H9 (cell line): ENCODE data around the gene SMIM36. TPM values are rescaled to one million over a fixed set of nuclear protein-coding genes. Genes with fewer than 3 reads are reported as not detected.

ENCODE experiments used
- DNase-seq: peaks from one replicate; pipeline ENCODE4 v3.0.0-alpha.2; 2017
- H2AFZ ChIP-seq: one replicate; pipeline ENCODE4 v1.6.1; 2013; ENCODE audit warnings: mild to moderate bottlenecking, low read length, control low read depth, moderate library complexity
- H2AK5ac ChIP-seq: 2 replicates; pipeline ENCODE4 v1.6.1; 2013; ENCODE audit warnings: low read length, control low read depth, mixed read lengths; ENCODE audit not compliant: insufficient read length
- H2BK120ac ChIP-seq: one replicate; pipeline ENCODE4 v1.6.1; 2013; ENCODE audit warnings: low read depth, mild to moderate bottlenecking, low read length, control low read depth, inconsistent platforms; ENCODE audit not compliant: poor library complexity, severe bottlenecking
- H2BK12ac ChIP-seq: 2 replicates; pipeline ENCODE4 v1.6.1; 2013; ENCODE audit warnings: low read length, control low read depth, mixed read lengths, low read depth; ENCODE audit not compliant: insufficient read length
- H2BK15ac ChIP-seq: 2 replicates; pipeline ENCODE4 v1.6.1; 2013; ENCODE audit warnings: low read depth, low read length, control low read depth
- H2BK20ac ChIP-seq: one replicate; pipeline ENCODE4 v1.6.1; 2013; ENCODE audit warnings: low read depth, mild to moderate bottlenecking, low read length, control low read depth, inconsistent platforms; ENCODE audit not compliant: poor library complexity, severe bottlenecking
- H2BK5ac ChIP-seq: 2 replicates; pipeline ENCODE4 v1.6.1; 2013; ENCODE audit warnings: low read length, control low read depth, mixed read lengths; ENCODE audit not compliant: insufficient read length
- H3K14ac ChIP-seq: 2 replicates; pipeline ENCODE4 v1.6.1; 2013; ENCODE audit warnings: low read length, control low read depth; ENCODE audit not compliant: insufficient read depth
- H3K18ac ChIP-seq: 2 replicates; pipeline ENCODE4 v1.6.1; 2013; ENCODE audit warnings: low read depth, mild to moderate bottlenecking, mixed read lengths, low read length, control low read depth; ENCODE audit not compliant: insufficient read length
- H3K23ac ChIP-seq: 2 replicates; pipeline ENCODE4 v1.6.1; 2013; ENCODE audit warnings: low read length, control low read depth, mixed read lengths, low read depth; ENCODE audit not compliant: insufficient read length
- H3K23me2 ChIP-seq: 2 replicates; pipeline ENCODE4 v1.6.1; 2013; ENCODE audit warnings: low read depth, mild to moderate bottlenecking, mixed read lengths, low read length, control low read depth; ENCODE audit not compliant: insufficient read length, poor library complexity, severe bottlenecking
- H3K27ac ChIP-seq: 2 replicates; pipeline ENCODE4 v1.5.1; 2013; ENCODE audit warnings: low read length, control low read depth, mixed read lengths, low read depth; ENCODE audit not compliant: insufficient read length
- H3K27me3 ChIP-seq: 2 replicates; pipeline ENCODE4 v1.6.1; 2013; ENCODE audit warnings: low read length, control low read depth, inconsistent platforms; ENCODE audit not compliant: insufficient read depth
- H3K4ac ChIP-seq: 2 replicates; pipeline ENCODE4 v1.6.1; 2013; ENCODE audit warnings: low read depth, mild to moderate bottlenecking, control low read depth, inconsistent platforms, low read length, moderate library complexity
- H3K4me1 ChIP-seq: 2 replicates; pipeline ENCODE4 v1.6.1; 2013; ENCODE audit warnings: low read length, control low read depth, inconsistent platforms; ENCODE audit not compliant: insufficient read depth
- H3K4me2 ChIP-seq: 2 replicates; pipeline ENCODE4 v1.6.1; 2013; ENCODE audit warnings: low read length, control low read depth, mixed read lengths; ENCODE audit not compliant: insufficient read length, insufficient read depth
- H3K56ac ChIP-seq: 2 replicates; pipeline ENCODE4 v1.6.1; 2013; ENCODE audit warnings: low read depth, mild to moderate bottlenecking, mixed read lengths, low read length, control low read depth; ENCODE audit not compliant: insufficient read length
- H3K79me1 ChIP-seq: 2 replicates; pipeline ENCODE4 v1.6.1; 2013; ENCODE audit warnings: low read depth, mild to moderate bottlenecking, moderate library complexity, low read length, control low read depth, inconsistent platforms; ENCODE audit not compliant: insufficient read depth, poor library complexity, severe bottlenecking
- H3K79me2 ChIP-seq: 2 replicates; pipeline ENCODE4 v1.6.1; 2013; ENCODE audit warnings: low read length, control low read depth, inconsistent platforms; ENCODE audit not compliant: insufficient read depth
- H3K9ac ChIP-seq: 2 replicates; pipeline ENCODE4 v1.6.1; 2013; ENCODE audit warnings: low read length, control low read depth, mixed read lengths; ENCODE audit not compliant: insufficient read length; ENCODE audit errors: extremely low read depth
- H3K9me3 ChIP-seq: one replicate; pipeline ENCODE4 v1.6.1; 2013; ENCODE audit warnings: low read depth, low read length, inconsistent platforms; ENCODE audit not compliant: control insufficient read depth
- H3T11ph ChIP-seq: one replicate; pipeline ENCODE4 v1.6.1; 2013; ENCODE audit warnings: mild to moderate bottlenecking, low read length, control low read depth, inconsistent platforms
- H4K20me1 ChIP-seq: one replicate; pipeline ENCODE4 v1.6.1; 2013; ENCODE audit not compliant: control insufficient read depth, insufficient read length, insufficient read depth
- H4K5ac ChIP-seq: 2 replicates; pipeline ENCODE4 v1.6.1; 2013; ENCODE audit warnings: low read depth, mild to moderate bottlenecking, mixed read lengths, low read length, control low read depth; ENCODE audit not compliant: insufficient read length
- H4K8ac ChIP-seq: replicated peaks from 2 replicates; pipeline ENCODE4 v1.6.1; 2013; ENCODE audit warnings: low read length, control low read depth, mixed read lengths, low read depth; ENCODE audit not compliant: insufficient read length
- H4K91ac ChIP-seq: 2 replicates; pipeline ENCODE4 v1.6.1; 2013; ENCODE audit warnings: low read depth, mild to moderate bottlenecking, moderate library complexity, mixed read lengths, low read length, control low read depth; ENCODE audit not compliant: insufficient read length
- H3K27ac Mint-ChIP-seq, 3 experiments: 2 replicates in 2 of 3; 3 replicates in 1 of 3; pipeline ENCODE4 v1.8.0; 2020 to 2021; ENCODE audit warnings: mixed read lengths in 3 of 3, mild to moderate bottlenecking in 1 of 3, moderate library complexity in 1 of 3
- H3K27me3 Mint-ChIP-seq: 2 replicates; pipeline ENCODE4 v1.8.0; 2021; ENCODE audit warnings: low read depth, mild to moderate bottlenecking, moderate library complexity, mixed read lengths
- H3K36me3 Mint-ChIP-seq, 3 experiments: 2 replicates in 2 of 3; 3 replicates in 1 of 3; pipeline ENCODE4 v1.8.0; 2020 to 2021; ENCODE audit warnings: low read depth in 3 of 3, mixed read lengths in 3 of 3; ENCODE audit not compliant: insufficient read depth in 1 of 3
- H3K4me1 Mint-ChIP-seq, 2 experiments: 2 replicates each; pipeline ENCODE4 v1.8.0; 2020; ENCODE audit warnings: mixed read lengths in 2 of 2
- H3K4me3 Mint-ChIP-seq, 2 experiments: 2 replicates in 1 of 2; 3 replicates in 1 of 2; pipeline ENCODE4 v1.8.0; 2020 to 2021; ENCODE audit warnings: mild to moderate bottlenecking in 2 of 2, mixed read lengths in 2 of 2, moderate library complexity in 1 of 2
- H3K9me3 Mint-ChIP-seq, 2 experiments: 2 replicates in 1 of 2; 3 replicates in 1 of 2; pipeline ENCODE4 v1.8.0; 2020; ENCODE audit warnings: mild to moderate bottlenecking in 2 of 2, mixed read lengths in 2 of 2, moderate library complexity in 1 of 2
- CTCF ChIP-seq: fragments of 200-600 bp; sonication (generic); conservative IDR thresholded peaks from 3 replicates; pipeline ENCODE4 v1.8.0; 2021; ENCODE audit warnings: antibody characterized with exemption, mild to moderate bottlenecking
- WGBS: extraction: QIAGEN DNeasy Blood & Tissue Kit; methylation state at CpG from one replicate; pipeline ENCODE4 v1.1.7; 2013; ENCODE audit warnings: missing lambda C conversion rate, low lambda C conversion rate, mixed read lengths; ENCODE audit not compliant: insufficient read length; ENCODE audit errors: extremely low coverage; 5-methylcytosine and 5-hydroxymethylcytosine counted together
- total RNA-seq: library from RNA; stranded (reverse); gene quantifications from 2 replicates; pipeline ENCODE4 v1.2.1, GENCODE V29; 2021

The SMIM36 gene
- total RNA-seq, 1 experiment from 2014 or later = not detected

GRCh38 chr17:55545806-55546205 is 34.6 kb upstream of the SMIM36 start:
- Histone ChIP-seq H3K23me2 (no peaks in the 10 kb centered on the region), H2BK5ac (no peak overlapping the region), H3K23ac (no peak overlapping the region), H3K9ac (no peak overlapping the region), H3K14ac (no peak overlapping the region), H3K18ac (no peak overlapping the region), H3K79me2 (no peaks in the 10 kb centered on the region), H3K4me1 (no peaks in the 10 kb centered on the region), H2AK5ac (no peak overlapping the region), H4K91ac (no peak overlapping the region), H4K5ac (no peak overlapping the region), H2AFZ (no peak overlapping the region), H3K27me3 (no peaks in the 10 kb centered on the region), H4K20me1 (no peaks in the 10 kb centered on the region), H4K8ac (no peak overlapping the region), H2BK120ac (no peak overlapping the region), H3K27ac (no peak overlapping the region), H2BK20ac (no peak overlapping the region), H2BK15ac (no peak overlapping the region), H2BK12ac (no peak overlapping the region), H3K9me3 (no peaks in the 10 kb centered on the region), H3K56ac (no peak overlapping the region), H3T11ph (no peak overlapping the region), H3K79me1 (no peaks in the 10 kb centered on the region), H3K4ac (no peak overlapping the region), H3K4me2 (no peak overlapping the region)
- Mint-ChIP-seq H3K9me3 (no peaks in the 10 kb centered on the region), H3K27ac (no peak overlapping the region), H3K4me1 (peaks cover 0 to 5% of the 10 kb centered on the region in 2 experiments; a peak in 3 of 4 replicates), H3K27me3 (no peaks in the 10 kb centered on the region), H3K4me3 (no peak overlapping the region), H3K36me3 (no peaks in the 10 kb centered on the region; a peak in 1 of 7 replicates)
- WGBS = no CpG with 5 or more reads among the region's 6 CpGs
- no peak for DNase-seq
- no peak for TF ChIP-seq CTCF
